ENCODE results near the gene EMP3. TPM values are rescaled to one million over a fixed set of nuclear protein-coding genes. Genes with fewer than 3 reads are reported as not detected.
A peak's percentile ranks its signal among the peaks of the same experiment; 100 is the strongest.

EMP3 gene
- total and polyA plus RNA-seq, 9 of the 15 experiments (the other 6 are each of a cell fraction or from before 2014, with no cell fraction given) = 123 to 386 (median 296) TPM

DNA sequence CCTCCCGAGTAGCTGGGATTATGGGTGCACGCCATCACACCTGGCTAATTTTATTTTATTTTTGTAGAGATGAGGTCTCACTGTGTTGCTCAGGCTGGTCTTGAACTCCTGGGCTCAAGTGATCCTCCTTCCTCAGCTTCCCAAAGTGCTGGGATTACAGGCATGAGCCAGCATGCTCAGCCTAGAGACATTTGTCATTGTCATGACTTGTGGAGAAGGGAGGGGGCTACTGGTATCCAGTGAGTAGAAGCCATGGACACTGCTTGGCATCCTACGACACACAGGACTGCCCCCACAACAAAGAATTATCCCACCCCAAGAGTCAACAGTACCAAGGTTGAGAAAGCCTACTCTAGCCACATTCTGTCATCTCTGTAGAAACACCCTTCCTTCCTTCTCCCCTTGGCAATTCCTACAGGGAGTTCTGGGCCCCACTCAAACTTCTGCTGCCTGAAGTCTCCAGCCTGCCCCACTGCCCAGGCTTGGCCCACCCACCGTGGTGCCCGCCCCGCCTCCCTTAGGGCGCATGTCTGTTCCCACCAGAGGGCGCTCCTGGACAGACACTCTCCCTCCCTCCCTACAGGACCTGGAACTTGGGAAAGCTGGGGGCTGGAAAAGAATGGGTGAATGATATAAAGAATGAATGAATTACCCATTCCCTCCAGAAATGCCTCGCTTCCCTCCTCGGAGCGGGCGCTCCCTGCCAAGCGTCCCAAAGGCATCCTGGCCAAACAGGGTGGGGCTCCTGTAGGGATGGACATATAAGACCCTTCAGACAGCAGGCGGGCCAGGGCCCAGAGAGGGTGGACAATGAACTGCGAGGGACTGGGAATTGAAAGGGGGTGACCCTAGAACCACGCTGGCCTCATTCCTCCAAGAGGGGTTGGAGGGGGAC is 5.5 kb upstream of the EMP3 start (continued):
- TF ChIP-seq, protein P1, sequence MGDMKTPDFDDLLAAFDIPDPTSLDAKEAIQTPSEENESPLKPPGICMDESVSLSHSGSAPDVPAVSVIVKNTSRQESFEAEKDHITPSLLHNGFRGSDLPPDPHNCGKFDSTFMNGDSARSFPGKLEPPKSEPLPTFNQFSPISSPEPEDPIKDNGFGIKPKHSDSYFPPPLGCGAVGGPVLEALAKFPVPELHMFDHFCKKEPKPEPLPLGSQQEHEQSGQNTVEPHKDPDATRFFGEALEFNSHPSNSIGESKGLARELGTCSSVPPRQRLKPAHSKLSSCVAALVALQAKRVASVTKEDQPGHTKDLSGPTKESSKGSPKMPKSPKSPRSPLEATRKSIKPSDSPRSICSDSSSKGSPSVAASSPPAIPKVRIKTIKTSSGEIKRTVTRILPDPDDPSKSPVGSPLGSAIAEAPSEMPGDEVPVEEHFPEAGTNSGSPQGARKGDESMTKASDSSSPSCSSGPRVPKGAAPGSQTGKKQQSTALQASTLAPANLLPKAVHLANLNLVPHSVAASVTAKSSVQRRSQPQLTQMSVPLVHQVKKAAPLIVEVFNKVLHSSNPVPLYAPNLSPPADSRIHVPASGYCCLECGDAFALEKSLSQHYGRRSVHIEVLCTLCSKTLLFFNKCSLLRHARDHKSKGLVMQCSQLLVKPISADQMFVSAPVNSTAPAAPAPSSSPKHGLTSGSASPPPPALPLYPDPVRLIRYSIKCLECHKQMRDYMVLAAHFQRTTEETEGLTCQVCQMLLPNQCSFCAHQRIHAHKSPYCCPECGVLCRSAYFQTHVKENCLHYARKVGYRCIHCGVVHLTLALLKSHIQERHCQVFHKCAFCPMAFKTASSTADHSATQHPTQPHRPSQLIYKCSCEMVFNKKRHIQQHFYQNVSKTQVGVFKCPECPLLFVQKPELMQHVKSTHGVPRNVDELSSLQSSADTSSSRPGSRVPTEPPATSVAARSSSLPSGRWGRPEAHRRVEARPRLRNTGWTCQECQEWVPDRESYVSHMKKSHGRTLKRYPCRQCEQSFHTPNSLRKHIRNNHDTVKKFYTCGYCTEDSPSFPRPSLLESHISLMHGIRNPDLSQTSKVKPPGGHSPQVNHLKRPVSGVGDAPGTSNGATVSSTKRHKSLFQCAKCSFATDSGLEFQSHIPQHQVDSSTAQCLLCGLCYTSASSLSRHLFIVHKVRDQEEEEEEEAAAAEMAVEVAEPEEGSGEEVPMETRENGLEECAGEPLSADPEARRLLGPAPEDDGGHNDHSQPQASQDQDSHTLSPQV (IDR thresholded peaks at IDR 0.05) = no peak
- no peak for TF ChIP-seq RFX1 (IDR thresholded peaks at IDR 0.05)
- TF ChIP-seq, protein P2, sequence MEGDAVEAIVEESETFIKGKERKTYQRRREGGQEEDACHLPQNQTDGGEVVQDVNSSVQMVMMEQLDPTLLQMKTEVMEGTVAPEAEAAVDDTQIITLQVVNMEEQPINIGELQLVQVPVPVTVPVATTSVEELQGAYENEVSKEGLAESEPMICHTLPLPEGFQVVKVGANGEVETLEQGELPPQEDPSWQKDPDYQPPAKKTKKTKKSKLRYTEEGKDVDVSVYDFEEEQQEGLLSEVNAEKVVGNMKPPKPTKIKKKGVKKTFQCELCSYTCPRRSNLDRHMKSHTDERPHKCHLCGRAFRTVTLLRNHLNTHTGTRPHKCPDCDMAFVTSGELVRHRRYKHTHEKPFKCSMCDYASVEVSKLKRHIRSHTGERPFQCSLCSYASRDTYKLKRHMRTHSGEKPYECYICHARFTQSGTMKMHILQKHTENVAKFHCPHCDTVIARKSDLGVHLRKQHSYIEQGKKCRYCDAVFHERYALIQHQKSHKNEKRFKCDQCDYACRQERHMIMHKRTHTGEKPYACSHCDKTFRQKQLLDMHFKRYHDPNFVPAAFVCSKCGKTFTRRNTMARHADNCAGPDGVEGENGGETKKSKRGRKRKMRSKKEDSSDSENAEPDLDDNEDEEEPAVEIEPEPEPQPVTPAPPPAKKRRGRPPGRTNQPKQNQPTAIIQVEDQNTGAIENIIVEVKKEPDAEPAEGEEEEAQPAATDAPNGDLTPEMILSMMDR (IDR thresholded peaks at IDR 0.05 in 2 of 3, conservative IDR thresholded peaks at IDR 0.05 in 1 of 3; ENCODE audit: insufficient read depth in 2 of 3, low read depth in 1 of 3, low read length in 3 of 3) = peak; percentile 90 to 94 (median 92)
- no peak for TF ChIP-seq ILK (tag; IDR thresholded peaks at IDR 0.05; ENCODE audit: borderline replicate concordance, low read depth)
- no peak for TF ChIP-seq BACH1 (tag; IDR thresholded peaks at IDR 0.05)
- TF ChIP-seq ZNF584 (CRISPR knock-in tag; IDR thresholded peaks at IDR 0.05; ENCODE audit: low read depth) = no peak
- TF ChIP-seq YY1 (IDR thresholded peaks at IDR 0.05; ENCODE audit: borderline replicate concordance in 1 of 3, control insufficient read depth in 1 of 3, extremely low read depth in 1 of 3, insufficient read depth in 3 of 3, insufficient read length in 1 of 3, insufficient replicate concordance in 2 of 3, low read depth in 1 of 3, low read length in 2 of 3) = peak in 1 of 3 experiments; percentile 31
- TF ChIP-seq NRF1 (conservative IDR thresholded peaks at IDR 0.05 in 1 of 2, IDR thresholded peaks at IDR 0.05 in 1 of 2) = peak in 1 of 2 experiments; percentile 46; a peak in 1 of 4 replicates
- peak; percentile 60; the same call in 1 of the 2 replicates for TF ChIP-seq ZNF263 (CRISPR knock-in tag; IDR thresholded peaks at IDR 0.05; ENCODE audit: borderline replicate concordance)
- peak; percentile 90 for TF ChIP-seq SMC3 (conservative IDR thresholded peaks at IDR 0.05; ENCODE audit: insufficient read depth, low read depth, low read length)

All from K562 (cell line).